AG10803 (cell line): ENCODE data around the gene PARD3.
A peak's percentile ranks its signal among the peaks of the same experiment; 100 is the strongest.

Source experiments
- DNase-seq: peaks from one replicate; pipeline ENCODE4 v3.0.0; 2010; ENCODE audit warnings: low read depth
- H3K4me3 ChIP-seq: 2 replicates; pipeline ENCODE4 v1.5.1; 2011; ENCODE audit warnings: mild to moderate bottlenecking, low read length, control low read depth
- CTCF ChIP-seq: conservative IDR thresholded peaks from 2 replicates; pipeline ENCODE4 v1.5.1; 2011; ENCODE audit warnings: mild to moderate bottlenecking, low read length, control low read depth, inconsistent platforms

The PARD3 gene

GRCh38 chr10:34109952-34110702 lies 705.0 kb downstream of the PARD3 start:
- TF ChIP-seq CTCF, result no peak
- DNase-seq, result peak; percentile 56
- no peak overlapping the region for H3K4me3 ChIP-seq

- DNase-seq, result no peak
Observed at GRCh38 chr10:34109495-34109894, 705.6 kb downstream of the PARD3 start.

GRCh38 chr10:34107626-34108516 lies 707.2 kb downstream of the PARD3 start:
- no peak for DNase-seq
- no peak overlapping the region for H3K4me3 ChIP-seq
- no peak for TF ChIP-seq CTCF

More at GRCh38 chr10:34109495-34109894, 705.6 kb downstream of the PARD3 start:
- TF ChIP-seq CTCF, result no peak
- H3K4me3 ChIP-seq, result no peak overlapping the region

GRCh38 chr10:34106356-34106885 lies 708.7 kb downstream of the PARD3 start:
- DNase-seq, result no peak
- TF ChIP-seq CTCF, result no peak
- H3K4me3 ChIP-seq, result no peak overlapping the region

GRCh38 chr10:34104829-34105572 lies 710.1 kb downstream of the PARD3 start:
- no peak overlapping the region for H3K4me3 ChIP-seq
- no peak for DNase-seq
- TF ChIP-seq CTCF, result no peak

GRCh38 chr10:34102893-34103506 lies 712.1 kb downstream of the PARD3 start:
- no peak overlapping the region for H3K4me3 ChIP-seq
- DNase-seq, result peak; percentile 94
- TF ChIP-seq CTCF, result peak; percentile 20; the same call in 1 of the 2 replicates
